ENCODE measurements around the gene MAEL.

DNA sequence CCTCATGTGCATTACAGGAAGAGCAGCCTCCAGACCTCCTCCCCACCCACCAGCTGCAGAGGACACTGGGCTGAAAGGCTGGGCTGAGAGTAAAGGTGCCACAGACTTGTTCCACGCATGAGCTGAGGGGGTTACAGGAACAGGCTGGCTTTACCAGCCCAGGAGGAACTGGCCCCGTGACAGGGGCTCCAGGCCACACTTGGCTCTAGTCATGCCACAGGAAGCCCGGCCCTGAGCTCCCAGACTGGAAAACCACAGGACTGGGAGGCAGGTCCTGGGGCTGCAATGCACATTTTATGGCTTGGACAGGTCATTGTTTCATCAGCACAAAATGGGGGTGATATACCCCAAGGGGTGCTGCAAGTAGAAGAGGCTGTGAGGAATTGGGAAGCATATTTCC, 65.5 kb downstream of the MAEL start:
- TF ChIP-seq POLR2A (IDR thresholded peaks at IDR 0.05): no peak
- TF ChIP-seq, protein P1, sequence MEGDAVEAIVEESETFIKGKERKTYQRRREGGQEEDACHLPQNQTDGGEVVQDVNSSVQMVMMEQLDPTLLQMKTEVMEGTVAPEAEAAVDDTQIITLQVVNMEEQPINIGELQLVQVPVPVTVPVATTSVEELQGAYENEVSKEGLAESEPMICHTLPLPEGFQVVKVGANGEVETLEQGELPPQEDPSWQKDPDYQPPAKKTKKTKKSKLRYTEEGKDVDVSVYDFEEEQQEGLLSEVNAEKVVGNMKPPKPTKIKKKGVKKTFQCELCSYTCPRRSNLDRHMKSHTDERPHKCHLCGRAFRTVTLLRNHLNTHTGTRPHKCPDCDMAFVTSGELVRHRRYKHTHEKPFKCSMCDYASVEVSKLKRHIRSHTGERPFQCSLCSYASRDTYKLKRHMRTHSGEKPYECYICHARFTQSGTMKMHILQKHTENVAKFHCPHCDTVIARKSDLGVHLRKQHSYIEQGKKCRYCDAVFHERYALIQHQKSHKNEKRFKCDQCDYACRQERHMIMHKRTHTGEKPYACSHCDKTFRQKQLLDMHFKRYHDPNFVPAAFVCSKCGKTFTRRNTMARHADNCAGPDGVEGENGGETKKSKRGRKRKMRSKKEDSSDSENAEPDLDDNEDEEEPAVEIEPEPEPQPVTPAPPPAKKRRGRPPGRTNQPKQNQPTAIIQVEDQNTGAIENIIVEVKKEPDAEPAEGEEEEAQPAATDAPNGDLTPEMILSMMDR (IDR thresholded peaks at IDR 0.05 in 4 of 5, conservative IDR thresholded peaks at IDR 0.05 in 1 of 5): no peak

Data from gastrocnemius medialis (tissue), 4 donors.